Colonic mucosa (tissue), 4 donors: ENCODE measurements around the gene SAMD3. TPM values are rescaled to one million over a fixed set of nuclear protein-coding genes. Genes with fewer than 3 reads are reported as not detected.
"Not testable (repeated sequence)": the region's sequence is repeated elsewhere in the genome, so short reads cannot be mapped to it uniquely, and the experiment has no call there.

Source experiments
- DNase-seq: peaks from one replicate; pipeline ENCODE4 v3.0.0-alpha.2; 2020
- H3K27ac ChIP-seq: fragments of 200-600 bp; one replicate; pipeline ENCODE4 v1.8.0; 2021
- H3K27me3 ChIP-seq: fragments of 200-600 bp; one replicate; pipeline ENCODE4 v1.8.0; 2021
- H3K36me3 ChIP-seq: fragments of 200-600 bp; one replicate; pipeline ENCODE4 v1.8.0; 2021
- H3K4me1 ChIP-seq: fragments of 200-600 bp; one replicate; pipeline ENCODE4 v1.8.0; 2021; ENCODE audit warnings: mild to moderate bottlenecking
- H3K4me3 ChIP-seq: fragments of 200-600 bp; one replicate; pipeline ENCODE4 v1.8.0; 2021
- H3K9ac ChIP-seq, 2 donors: one replicate each; pipeline ENCODE4 v1.7.0; 2013; ENCODE audit warnings: control low read depth in 2 of 2, low read depth in 2 of 2, low read length in 2 of 2
- H3K9me3 ChIP-seq: fragments of 200-600 bp; one replicate; pipeline ENCODE4 v1.8.0; 2021
- CTCF ChIP-seq: fragments of 200-600 bp; IDR thresholded peaks from one replicate; pipeline ENCODE4 v1.8.0; 2022; ENCODE audit warnings: antibody characterized with exemption, mild to moderate bottlenecking
- intact Hi-C: fragments of 100-400 bp; cut with DNase I; formaldehyde crosslinking; loops from one replicate; pipeline ENCODE4 v1.14.1; 2022
- total RNA-seq, 2 donors: library from RNA; stranded (reverse); fragmentation: NEBNext Ultra II Directional in 1 of 2; extraction: Animal tissue kit (Norgen Biotek cat#: 25700) in 1 of 2; gene quantifications; one replicate each; pipeline ENCODE4 v1.2.1, GENCODE V29; 2021
- donor health status: healthy.
- donor health status: DM: no; HTN: no; CAD: no.
- donor health status: DM: no; HTN: no; CAD: no.

Gene SAMD3
- total RNA-seq, 2 donors from 2014 or later = 1.7 to 5.1 TPM

GRCh38 chr6:130178692-130179091 is 44.1 kb downstream of the SAMD3 start:
- no peak for DNase-seq
- H3K27me3 ChIP-seq = no peaks in the 10 kb centered on the region
- no peaks in the 10 kb centered on the region for H3K9me3 ChIP-seq
- H3K36me3 ChIP-seq = no peaks in the 10 kb centered on the region
- no peaks in the 10 kb centered on the region for H3K4me1 ChIP-seq
- no peak overlapping the region for H3K9ac ChIP-seq
- no peak for TF ChIP-seq CTCF
- intact Hi-C loops = no loop called here
- H3K4me3 ChIP-seq = no peak overlapping the region
- H3K27ac ChIP-seq = no peak overlapping the region

GRCh38 chr6:130176378-130176777 is 46.4 kb downstream of the SAMD3 start:
- Histone ChIP-seq H3K9me3 (no peaks in the 10 kb centered on the region), H3K27ac (no peak overlapping the region), H3K36me3 (no peaks in the 10 kb centered on the region), H3K9ac (no peak overlapping the region), H3K27me3 (no peaks in the 10 kb centered on the region), H3K4me1 (no peaks in the 10 kb centered on the region), H3K4me3 (no peak overlapping the region)
- intact Hi-C loops = no loop called here
- DNase-seq = no peak
- TF ChIP-seq CTCF = no peak

- H3K9ac ChIP-seq, H3K27me3 ChIP-seq, H3K4me3 ChIP-seq, H3K27ac ChIP-seq, H3K9me3 ChIP-seq, H3K36me3 ChIP-seq, H3K4me1 ChIP-seq, intact Hi-C loops, DNase-seq: not testable (repeated sequence)
Observed at GRCh38 chr6:130173377-130174004, 49.3 kb downstream of the SAMD3 start.

GRCh38 chr6:130170160-130170559 is 52.6 kb downstream of the SAMD3 start:
- H3K4me3 ChIP-seq, H3K4me1 ChIP-seq, H3K27me3 ChIP-seq, DNase-seq, H3K36me3 ChIP-seq, H3K9me3 ChIP-seq, intact Hi-C loops, H3K27ac ChIP-seq, H3K9ac ChIP-seq: not testable (repeated sequence)

GRCh38 chr6:130167655-130168054 is 55.1 kb downstream of the SAMD3 start:
- Histone ChIP-seq H3K4me1 (no peaks in the 10 kb centered on the region), H3K4me3 (no peak overlapping the region), H3K36me3 (no peaks in the 10 kb centered on the region), H3K27ac (no peak overlapping the region), H3K9me3 (no peaks in the 10 kb centered on the region), H3K27me3 (no peaks in the 10 kb centered on the region), H3K9ac (no peak overlapping the region)
- intact Hi-C loops = no loop called here
- TF ChIP-seq CTCF = no peak
- DNase-seq = no peak

- Histone ChIP-seq H3K27ac (no peak overlapping the region), H3K9ac (no peak overlapping the region), H3K36me3 (no peaks in the 10 kb centered on the region), H3K9me3 (no peaks in the 10 kb centered on the region), H3K27me3 (no peaks in the 10 kb centered on the region), H3K4me1 (no peaks in the 10 kb centered on the region), H3K4me3 (no peak overlapping the region)
- intact Hi-C loops = no loop called here
- DNase-seq = no peak
- TF ChIP-seq CTCF = no peak
Observed at GRCh38 chr6:130164251-130164650, 58.5 kb downstream of the SAMD3 start.
